Measurements from ENCODE around the gene DDX18.

- TF ChIP-seq CTCF (optimal IDR thresholded peaks at IDR 0.05 in 1 of 3, IDR thresholded peaks at IDR 0.05 in 1 of 3, conservative IDR thresholded peaks at IDR 0.05 in 1 of 3; ENCODE audit: extremely low read depth in 1 of 3, insufficient read depth in 2 of 3, low read length in 3 of 3) (no peak), EZH2 (IDR thresholded peaks at IDR 0.05; ENCODE audit: low read length) (no peak)
These were observed 37.6 kb upstream of the DDX18 start for GRCh38 chr2:117776888-117777287.

All from keratinocyte (primary cell).